Spinal cord (tissue), 10 donors: ENCODE data around the gene HSPB7. TPM values are rescaled to one million over a fixed set of nuclear protein-coding genes. Genes with fewer than 3 reads are reported as not detected.

Experiments used
- DNase-seq, 6 donors: peaks; one replicate each; pipeline versions ENCODE4 v3.0.0 to v3.0.0-alpha.2; 2013 to 2015; ENCODE audit warnings: low spot score in 6 of 6, low read depth in 4 of 6
- H3K27ac ChIP-seq: one replicate; pipeline ENCODE4 v1.5.1; 2013; ENCODE audit warnings: low read depth, low read length, control low read depth
- H3K27me3 ChIP-seq: one replicate; pipeline ENCODE4 v1.6.1; 2013; ENCODE audit warnings: low read length; ENCODE audit not compliant: control insufficient read depth, insufficient read depth
- H3K36me3 ChIP-seq: one replicate; pipeline ENCODE4 v1.6.1; 2013; ENCODE audit warnings: low read length; ENCODE audit not compliant: control insufficient read depth, insufficient read depth
- H3K4me1 ChIP-seq: one replicate; pipeline ENCODE4 v1.6.1; 2013; ENCODE audit warnings: low read length; ENCODE audit not compliant: control insufficient read depth, insufficient read depth
- H3K4me3 ChIP-seq: one replicate; pipeline ENCODE4 v1.5.1; 2013; ENCODE audit warnings: low read depth, low read length, control low read depth
- H3K9me3 ChIP-seq: one replicate; pipeline ENCODE4 v1.6.1; 2013; ENCODE audit warnings: low read length; ENCODE audit not compliant: control insufficient read depth, insufficient read depth
- WGBS: methylation state at CpG from one replicate; pipeline ENCODE4 v1.1.5; 2013; ENCODE audit warnings: missing lambda C conversion rate; ENCODE audit not compliant: insufficient coverage; 5-methylcytosine and 5-hydroxymethylcytosine counted together
- polyA plus RNA-seq, 2 donors: library from polyadenylated mRNA; unstranded; fragments of 120-200 nt; gene quantifications; one replicate each; pipeline ENCODE4 v1.2.1, GENCODE V29; 2013; ENCODE audit not compliant: insufficient read length in 2 of 2
- total RNA-seq, 2 donors: library from RNA; depleted of rRNA in 1 of 2; stranded (reverse); fragments of 120-200 nt in 1 of 2; fragments of >200 nt in 1 of 2; gene quantifications; one replicate each; pipeline versions ENCODE4 v1.2.3 to v1.2.4, GENCODE V29; 2013 to 2014
- donor health status: healthy.

The HSPB7 gene
- total and polyA plus RNA-seq, 4 donors, result 1.4 to 2.7 (median 2.1) TPM

- Histone ChIP-seq H3K27me3 (no peaks in the 10 kb centered on the region), H3K9me3 (no peaks in the 10 kb centered on the region), H3K4me3 (no peak overlapping the region), H3K4me1 (no peaks in the 10 kb centered on the region), H3K27ac (no peak overlapping the region), H3K36me3 (no peaks in the 10 kb centered on the region)
- 95% methylated on average over 11 of the region's 11 CpGs for WGBS
- no peak for DNase-seq
Observed at GRCh38 chr1:15998929-15999328, 18.9 kb downstream of the HSPB7 start.

GRCh38 chr1:15997637-15998280, 20.1 kb downstream of the HSPB7 start:
- no peaks in the 10 kb centered on the region for H3K4me1 ChIP-seq
- H3K4me3 ChIP-seq, result no peak overlapping the region
- DNase-seq, result no peak
- no peaks in the 10 kb centered on the region for H3K9me3 ChIP-seq
- H3K27ac ChIP-seq, result no peak overlapping the region
- H3K36me3 ChIP-seq, result no peaks in the 10 kb centered on the region
- no peaks in the 10 kb centered on the region for H3K27me3 ChIP-seq
- 84% methylated on average over 9 of the region's 9 CpGs for WGBS

DNA sequence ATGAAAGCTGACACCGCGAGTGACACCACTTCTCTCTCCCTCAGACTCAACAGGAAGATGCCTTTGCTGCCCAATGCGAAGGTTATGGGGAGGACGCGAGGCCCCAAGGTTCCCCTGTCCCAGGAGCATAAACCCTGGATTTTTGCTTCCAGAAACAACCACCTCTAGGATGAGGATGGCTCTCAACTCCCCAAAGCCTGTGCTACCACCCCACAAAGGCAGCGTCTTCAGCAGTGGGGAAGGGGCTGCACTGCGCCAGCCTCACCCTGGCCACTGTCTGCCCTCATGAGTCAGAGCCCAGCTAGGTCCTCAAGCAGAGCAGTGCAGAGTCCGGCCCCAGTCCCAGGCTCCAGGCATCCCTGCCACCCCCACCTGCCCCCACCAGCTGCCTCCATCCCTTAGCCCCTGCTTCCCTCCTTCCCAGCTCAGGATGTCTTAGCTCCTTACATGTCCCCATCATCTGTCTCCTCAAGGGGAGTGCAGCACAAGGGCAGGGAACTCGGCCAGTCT, 20.7 kb downstream of the HSPB7 start:
- Histone ChIP-seq H3K27me3 (no peaks in the 10 kb centered on the region), H3K4me1 (no peaks in the 10 kb centered on the region), H3K27ac (no peak overlapping the region), H3K4me3 (no peak overlapping the region), H3K36me3 (no peaks in the 10 kb centered on the region), H3K9me3 (no peaks in the 10 kb centered on the region)
- 88% methylated on average over 6 of the region's 9 CpGs for WGBS
- no peak for DNase-seq

DNA sequence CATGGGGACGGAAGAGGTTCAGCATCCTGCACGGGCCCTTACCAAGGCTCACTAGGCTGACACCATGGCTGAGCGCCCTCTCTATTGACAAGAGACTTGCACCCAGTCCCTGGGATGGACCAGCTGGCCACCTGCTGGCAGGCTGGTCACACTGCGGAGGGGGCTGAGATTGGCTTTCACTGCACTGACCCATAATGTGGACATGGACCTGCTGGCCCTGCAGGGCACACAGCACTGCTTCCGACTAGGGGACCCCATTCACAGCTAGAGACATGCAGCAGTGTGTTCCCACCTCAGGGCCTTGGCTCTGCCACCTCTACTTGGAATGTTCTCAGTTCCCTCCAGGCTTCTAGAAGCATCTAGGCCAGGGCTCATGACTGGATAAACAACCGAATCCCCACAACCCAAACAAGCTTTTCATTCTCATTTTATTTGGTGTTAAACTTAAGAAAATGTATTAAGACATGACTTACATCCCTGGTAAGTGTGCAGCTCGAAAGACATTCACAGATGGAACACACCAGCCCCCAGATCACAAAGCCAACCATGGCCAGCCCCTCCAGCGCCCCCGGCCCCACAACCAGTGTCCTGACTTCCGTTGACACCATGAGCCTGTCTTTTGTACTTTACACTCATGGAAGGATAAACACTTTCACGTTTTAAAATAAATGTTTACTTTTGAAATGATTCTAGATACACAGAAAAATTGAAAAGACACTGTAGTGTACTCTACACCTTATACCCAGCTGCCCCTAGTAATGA, 23.1 kb downstream of the HSPB7 start:
- Histone ChIP-seq H3K4me3 (no peak overlapping the region), H3K36me3 (no peaks in the 10 kb centered on the region), H3K4me1 (no peaks in the 10 kb centered on the region), H3K27me3 (no peaks in the 10 kb centered on the region), H3K27ac (no peak overlapping the region), H3K9me3 (no peaks in the 10 kb centered on the region)
- 82% methylated on average over 8 of the region's 11 CpGs for WGBS
- DNase-seq, result peak in 2 of 6 donors; percentile 24 to 47

- no peaks in the 10 kb centered on the region for H3K27me3 ChIP-seq
- H3K27ac ChIP-seq, result no peak overlapping the region
- H3K9me3 ChIP-seq, result no peaks in the 10 kb centered on the region
- DNase-seq, result no peak
- no peaks in the 10 kb centered on the region for H3K36me3 ChIP-seq
- H3K4me3 ChIP-seq, result no peak overlapping the region
- H3K4me1 ChIP-seq, result no peaks in the 10 kb centered on the region
- WGBS, result 93% methylated on average over 10 of the region's 10 CpGs
Observed at GRCh38 chr1:15994081-15994480, 23.8 kb downstream of the HSPB7 start.

DNA sequence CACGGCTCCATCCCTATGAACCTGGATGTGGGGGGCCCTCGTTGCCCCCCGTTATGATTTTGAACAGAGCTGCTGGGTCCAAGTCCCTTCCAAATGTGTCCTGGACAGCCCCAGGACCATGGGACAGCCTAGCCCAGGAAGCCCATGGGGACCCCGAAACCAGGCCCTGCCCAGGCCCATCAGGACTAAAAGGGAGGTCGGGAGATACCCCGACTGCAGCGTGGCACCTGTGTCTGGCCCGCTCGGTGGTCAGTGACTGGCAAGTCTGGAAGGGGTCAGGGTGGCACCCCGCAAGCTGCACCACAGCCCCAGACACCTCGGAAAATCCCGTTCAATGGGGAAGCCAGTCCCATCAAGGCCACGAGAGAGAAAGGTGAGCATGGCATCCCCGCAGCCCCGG, 24.2 kb downstream of the HSPB7 start:
- H3K27ac ChIP-seq, result no peak overlapping the region
- WGBS, result 89% methylated on average over 15 of the region's 15 CpGs

DNA sequence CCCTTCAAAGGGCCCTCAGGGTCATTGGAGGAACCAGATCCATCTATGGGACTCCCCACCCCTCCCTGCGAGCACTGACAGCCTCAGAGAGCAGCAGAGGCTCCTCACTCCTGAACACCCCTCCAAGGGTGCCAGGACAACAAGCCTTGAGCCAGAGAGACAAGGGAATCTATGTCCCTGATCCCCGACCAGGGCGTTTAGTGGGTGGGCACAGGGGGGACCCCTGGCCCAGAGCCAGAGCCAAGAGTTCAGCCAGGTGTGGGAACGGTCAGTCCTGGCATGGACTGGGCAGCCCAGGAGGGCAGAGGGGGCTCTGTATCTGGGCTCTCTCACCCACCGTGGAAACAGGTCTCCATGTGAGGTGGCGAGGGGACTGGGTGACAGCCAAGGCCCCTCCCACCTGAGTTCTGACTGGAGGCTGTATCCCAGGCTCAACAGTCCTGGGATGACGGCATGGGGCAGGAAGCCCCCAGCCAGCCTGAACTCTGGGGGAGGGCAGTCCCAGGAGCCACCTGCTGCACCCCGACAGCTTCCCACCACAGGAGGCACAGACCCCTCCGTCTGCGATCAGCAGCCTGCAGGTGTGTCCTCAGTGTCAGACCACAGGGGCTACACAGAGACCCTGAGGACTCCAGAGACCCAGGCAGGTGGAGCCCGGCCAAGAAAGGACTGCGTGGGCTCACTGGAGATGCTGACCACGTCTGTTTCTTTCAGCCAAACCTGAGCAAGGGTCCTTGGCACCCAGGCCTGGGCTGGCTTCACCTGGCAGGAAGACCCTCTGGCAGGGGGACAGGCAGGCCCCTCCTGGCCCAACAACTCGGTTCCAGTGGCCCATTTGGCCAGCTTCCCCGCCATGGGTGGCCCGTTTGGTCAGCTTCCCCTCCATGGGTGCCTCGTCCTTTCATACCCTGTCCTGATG, 25.0 kb downstream of the HSPB7 start:
- no peaks in the 10 kb centered on the region for H3K4me1 ChIP-seq
- no peak for DNase-seq
- H3K4me3 ChIP-seq, result no peak overlapping the region
- H3K36me3 ChIP-seq, result no peaks in the 10 kb centered on the region
- no peaks in the 10 kb centered on the region for H3K9me3 ChIP-seq
- 78% methylated on average over 17 of the region's 17 CpGs for WGBS
- no peaks in the 10 kb centered on the region for H3K27me3 ChIP-seq
- H3K27ac ChIP-seq, result no peak overlapping the region

More for the DNA sequence above, 24.2 kb downstream of the HSPB7 start:
- H3K4me3 ChIP-seq, result no peak overlapping the region
- no peaks in the 10 kb centered on the region for H3K9me3 ChIP-seq
- H3K36me3 ChIP-seq, result no peaks in the 10 kb centered on the region
- H3K4me1 ChIP-seq, result no peaks in the 10 kb centered on the region
- no peaks in the 10 kb centered on the region for H3K27me3 ChIP-seq
- no peak for DNase-seq

- H3K4me1 ChIP-seq, result no peaks in the 10 kb centered on the region
- H3K9me3 ChIP-seq, result no peaks in the 10 kb centered on the region
- WGBS, result 91% methylated on average over 5 of the region's 7 CpGs
- no peak for DNase-seq
- no peak overlapping the region for H3K4me3 ChIP-seq
- no peaks in the 10 kb centered on the region for H3K36me3 ChIP-seq
- H3K27ac ChIP-seq, result no peak overlapping the region
- no peaks in the 10 kb centered on the region for H3K27me3 ChIP-seq
Observed at GRCh38 chr1:15992187-15992553, 25.7 kb downstream of the HSPB7 start.

- DNase-seq, result no peak
- no peaks in the 10 kb centered on the region for H3K27me3 ChIP-seq
- 96% methylated on average over 9 of the region's 11 CpGs for WGBS
Observed at GRCh38 chr1:15991427-15992186, 26.2 kb downstream of the HSPB7 start.

More at GRCh38 chr1:15991427-15992186, 26.2 kb downstream of the HSPB7 start:
- H3K36me3 ChIP-seq, result no peaks in the 10 kb centered on the region
- no peaks in the 10 kb centered on the region for H3K4me1 ChIP-seq
- no peak overlapping the region for H3K4me3 ChIP-seq
- H3K27ac ChIP-seq, result no peak overlapping the region
- no peaks in the 10 kb centered on the region for H3K9me3 ChIP-seq
